Effector CD8-positive, alpha-beta T cell (primary cell): ENCODE data around the gene SH2B2.

Source experiments
- DNase-seq: peaks from one replicate; lab custom pipeline; 2025; lab: John Stamatoyannopoulos, UW
- total RNA-seq, 4 experiments: gene quantifications; one replicate each; lab custom pipeline; 2026; lab: John Stamatoyannopoulos, UW

The SH2B2 gene
- 0.61 to 1.8 (median 1.1) reads per million in 4 experiments for total RNA-seq

DNA sequence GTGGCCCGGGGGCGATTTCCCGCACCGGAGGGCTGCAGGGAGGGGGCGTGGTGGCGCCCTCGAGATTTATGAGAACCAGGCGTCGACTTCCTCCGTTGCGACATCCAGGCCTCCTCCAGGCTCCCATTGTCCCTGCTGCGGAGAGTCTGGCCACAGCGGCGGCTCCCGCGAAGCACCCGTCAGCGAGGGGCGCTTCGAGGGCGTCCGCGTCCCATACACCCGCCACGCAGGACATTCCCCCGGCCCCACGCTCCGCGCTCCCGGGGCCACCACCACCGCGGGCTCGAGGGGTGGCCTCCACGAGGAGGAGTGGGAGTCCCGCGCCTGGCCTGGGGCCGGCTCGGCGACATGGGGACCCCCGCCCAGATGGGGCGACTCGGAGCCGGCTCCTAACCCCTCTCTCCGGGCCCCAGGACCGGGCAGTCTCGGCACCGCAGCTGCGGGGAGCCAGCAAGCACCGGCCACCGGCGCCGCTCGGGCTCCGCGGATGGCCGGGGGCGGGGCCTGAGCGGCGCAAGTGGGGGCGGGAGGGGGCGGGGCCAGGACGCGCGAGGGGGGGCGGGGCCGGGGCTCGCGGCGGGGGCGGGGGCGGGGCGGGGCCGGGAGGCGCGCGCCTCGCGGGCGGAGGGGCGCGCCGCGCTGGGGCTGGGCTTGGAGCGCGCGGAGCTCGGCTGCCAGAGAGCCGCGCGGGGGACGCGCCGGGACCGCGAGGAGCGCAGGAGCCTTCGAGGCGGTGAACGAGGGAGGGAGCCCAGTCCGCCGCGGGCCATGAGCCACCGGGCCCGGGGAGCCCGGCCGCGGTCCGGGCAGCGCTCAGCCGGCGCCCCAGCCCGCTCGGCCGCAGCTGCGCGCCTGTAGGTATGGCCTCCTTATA, at the start of gene SH2B2:
TSS of gene SH2B2 (plus strand) at position 632 of the 874 bp plus-strand sequence. CDS start 13,683 bp downstream, outside the sequence.
- peak; percentile 22 for DNase-seq

DNA sequence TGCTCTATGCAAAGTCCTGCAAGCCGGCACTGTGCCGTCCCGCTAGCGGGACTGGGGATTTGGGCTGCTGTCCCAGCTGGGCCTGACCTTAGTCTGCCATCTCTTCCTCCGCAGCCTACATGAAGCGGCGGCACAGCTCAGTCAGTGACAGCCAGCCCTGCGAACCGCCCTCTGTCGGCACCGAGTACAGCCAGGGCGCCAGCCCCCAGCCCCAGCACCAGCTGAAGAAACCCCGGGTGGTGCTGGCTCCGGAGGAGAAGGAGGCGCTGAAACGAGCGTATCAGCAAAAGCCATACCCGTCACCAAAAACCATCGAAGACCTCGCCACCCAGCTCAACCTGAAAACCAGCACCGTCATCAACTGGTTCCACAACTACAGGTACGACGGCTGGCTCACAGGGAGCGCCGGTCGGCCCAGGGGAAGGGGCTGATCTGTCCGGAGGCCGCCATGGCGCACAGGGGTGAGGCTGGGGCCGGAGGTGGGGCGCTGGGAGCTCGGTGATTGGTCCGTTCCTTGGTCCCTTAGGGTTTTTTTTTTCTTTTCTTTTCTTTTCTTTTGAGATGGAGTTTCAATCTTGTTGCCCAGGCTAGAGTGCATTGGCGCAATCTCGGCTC, 47.4 kb upstream of the SH2B2 start:
- DNase-seq = no peak

DNA sequence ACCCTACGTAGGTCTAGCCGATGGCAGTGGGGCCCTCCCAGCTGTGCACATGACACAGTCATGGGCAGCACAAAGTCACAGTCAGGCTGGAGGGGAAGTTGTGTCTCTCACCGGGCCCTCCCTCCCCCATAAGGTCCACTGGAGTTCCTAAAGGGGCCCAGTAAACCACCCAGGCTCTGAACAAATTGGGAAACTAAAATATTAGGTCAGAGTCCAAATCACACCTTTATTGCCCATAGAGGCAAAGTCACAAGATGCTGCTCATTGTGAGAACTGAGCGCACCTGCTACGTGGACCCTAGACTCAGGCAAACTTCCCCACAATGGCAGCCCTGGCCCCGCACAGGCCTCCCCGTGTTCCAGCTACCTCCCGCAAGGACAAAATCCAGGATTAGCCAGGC, 45.2 kb upstream of the SH2B2 start:
- no peak for DNase-seq

DNA sequence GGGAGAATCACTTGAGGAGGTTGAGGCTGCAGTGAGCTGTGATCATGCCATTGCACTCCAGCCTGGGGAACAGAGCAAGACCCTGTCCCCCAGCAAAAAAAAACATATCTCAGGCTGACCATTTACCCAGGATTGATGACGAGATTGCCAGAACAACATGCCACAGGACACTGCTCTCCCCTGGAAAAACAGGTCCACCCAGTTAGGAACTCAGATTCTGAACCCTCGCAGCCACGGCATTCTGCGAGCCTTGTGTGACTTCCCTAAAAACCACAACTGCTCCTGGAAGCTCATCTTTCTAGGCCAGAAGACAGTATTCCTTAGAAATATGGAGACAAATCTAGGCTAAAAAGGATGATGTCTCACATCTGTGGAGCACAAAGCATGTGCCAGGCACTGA, 42.1 kb upstream of the SH2B2 start:
- DNase-seq = no peak

DNA sequence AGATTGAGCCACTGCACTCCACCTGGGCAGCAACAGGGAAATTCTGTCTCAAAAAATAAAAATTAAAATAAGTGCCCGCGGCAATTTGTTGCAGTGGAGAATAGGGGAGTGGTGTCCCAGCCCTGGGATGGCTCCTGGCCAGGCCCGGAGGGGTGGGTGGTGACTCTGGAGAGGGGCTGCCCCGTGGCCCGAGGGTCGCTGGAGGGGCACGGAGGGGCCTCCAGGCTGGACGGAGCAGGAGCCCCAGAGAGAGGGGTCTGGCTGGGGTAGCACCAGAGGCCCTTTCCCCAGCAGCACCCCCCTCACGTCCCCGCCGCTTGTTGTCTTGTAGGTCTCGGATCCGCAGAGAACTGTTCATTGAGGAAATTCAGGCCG, 38.6 kb upstream of the SH2B2 start:
- DNase-seq = no peak

DNA sequence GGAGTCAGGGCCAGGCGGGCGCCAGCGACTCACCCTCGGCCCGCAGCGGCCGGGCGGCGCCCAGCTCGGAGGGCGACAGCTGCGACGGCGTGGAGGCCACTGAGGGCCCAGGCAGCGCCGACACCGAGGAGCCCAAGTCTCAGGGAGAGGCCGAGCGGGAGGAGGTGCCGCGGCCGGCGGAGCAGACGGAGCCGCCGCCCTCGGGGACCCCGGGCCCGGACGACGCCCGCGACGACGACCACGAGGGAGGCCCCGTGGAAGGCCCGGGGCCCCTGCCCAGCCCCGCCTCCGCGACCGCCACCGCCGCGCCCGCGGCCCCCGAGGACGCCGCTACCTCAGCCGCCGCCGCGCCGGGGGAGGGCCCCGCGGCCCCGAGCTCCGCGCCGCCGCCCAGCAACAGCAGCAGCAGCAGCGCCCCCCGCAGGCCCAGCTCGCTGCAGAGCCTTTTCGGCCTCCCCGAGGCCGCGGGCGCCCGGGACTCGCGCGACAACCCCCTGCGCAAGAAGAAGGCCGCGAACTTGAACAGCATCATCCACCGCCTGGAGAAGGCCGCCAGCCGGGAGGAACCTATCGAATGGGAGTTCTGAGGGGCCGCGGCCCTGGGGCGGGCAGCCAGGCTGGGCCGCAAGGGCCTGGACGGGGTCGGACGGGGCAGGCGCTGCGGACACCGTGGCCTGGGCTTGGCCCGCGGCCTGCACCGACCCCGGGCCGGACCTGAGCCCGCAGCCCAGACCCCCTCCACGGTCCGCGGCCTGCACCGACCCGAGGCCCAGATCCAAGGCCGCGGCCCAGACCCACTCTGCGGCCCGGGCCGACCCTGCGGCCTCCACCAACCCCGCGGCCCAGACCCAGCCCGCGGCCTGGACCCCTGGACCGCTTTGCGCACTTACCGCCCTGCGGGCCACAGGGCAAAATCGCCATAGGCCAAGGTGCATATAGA, 37.9 kb upstream of the SH2B2 start:
- DNase-seq = no peak

DNA sequence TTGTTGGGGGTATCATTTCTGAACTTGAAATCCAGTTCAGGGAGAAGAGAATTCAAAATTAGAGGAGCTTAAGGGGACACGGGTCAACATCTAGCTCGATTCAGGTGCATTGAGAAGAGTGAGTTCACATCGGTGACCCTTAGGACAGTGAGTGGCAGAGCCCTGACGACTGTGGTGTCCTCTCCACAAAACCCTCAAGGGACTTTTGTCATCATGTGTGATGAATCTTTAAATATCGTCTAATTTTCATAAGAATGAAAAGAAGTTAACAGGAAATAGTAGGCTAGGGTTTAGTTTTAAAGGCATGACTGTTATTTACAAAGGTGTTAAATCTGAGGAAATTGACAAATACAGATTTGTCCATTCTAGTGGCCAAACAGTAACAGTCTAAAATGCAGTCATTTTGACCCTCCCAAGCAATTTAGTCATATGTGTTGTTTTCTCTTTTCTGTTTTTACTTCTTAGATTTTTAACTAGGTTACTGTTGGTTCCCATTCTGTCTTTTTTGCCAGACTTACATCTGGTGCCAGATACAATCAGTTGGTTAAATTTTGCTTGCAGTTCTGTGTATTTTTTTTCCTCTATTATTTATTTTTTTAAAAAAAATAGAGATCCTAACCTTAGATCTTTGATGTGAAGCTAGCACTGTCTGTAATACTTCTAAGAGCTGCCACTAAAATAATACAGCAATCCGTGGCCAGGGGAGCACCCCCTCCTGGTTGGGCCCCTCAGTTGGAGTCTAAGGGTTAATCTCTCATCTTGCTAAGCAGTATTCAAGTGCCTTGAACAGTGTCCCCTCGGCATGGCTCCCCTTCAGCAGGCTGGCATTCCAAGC, 34.9 kb upstream of the SH2B2 start:
- DNase-seq = no peak

DNA sequence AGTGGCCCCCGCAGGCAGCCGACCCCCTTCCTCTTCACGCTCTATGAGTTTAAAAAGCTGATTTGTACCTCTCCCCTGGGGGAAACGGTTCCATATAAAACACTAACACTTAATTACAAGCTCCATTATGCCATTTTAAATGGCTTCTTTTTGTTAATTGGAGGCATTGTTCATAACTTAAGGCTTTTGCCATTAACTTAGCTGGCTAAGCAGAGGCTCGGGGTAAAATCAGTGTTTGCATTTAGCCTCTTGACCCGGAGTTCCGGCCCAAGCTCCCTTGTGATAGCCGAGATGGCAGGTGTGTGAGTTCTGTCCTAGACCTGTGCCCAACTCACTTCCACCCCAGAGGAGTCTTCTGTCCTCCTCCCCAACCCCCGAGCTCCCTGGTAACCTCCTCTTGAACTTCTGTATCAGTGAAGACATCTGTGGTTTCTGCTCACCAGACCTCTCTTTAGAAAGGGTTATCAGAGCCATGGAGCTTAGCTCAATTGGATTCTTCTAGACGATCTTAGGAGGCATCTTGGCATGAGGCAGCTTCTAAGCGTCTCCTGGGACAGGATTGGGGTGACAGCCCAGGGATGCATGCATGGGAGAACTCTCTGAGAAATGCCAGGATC, 34.2 kb upstream of the SH2B2 start:
- no peak for DNase-seq

DNA sequence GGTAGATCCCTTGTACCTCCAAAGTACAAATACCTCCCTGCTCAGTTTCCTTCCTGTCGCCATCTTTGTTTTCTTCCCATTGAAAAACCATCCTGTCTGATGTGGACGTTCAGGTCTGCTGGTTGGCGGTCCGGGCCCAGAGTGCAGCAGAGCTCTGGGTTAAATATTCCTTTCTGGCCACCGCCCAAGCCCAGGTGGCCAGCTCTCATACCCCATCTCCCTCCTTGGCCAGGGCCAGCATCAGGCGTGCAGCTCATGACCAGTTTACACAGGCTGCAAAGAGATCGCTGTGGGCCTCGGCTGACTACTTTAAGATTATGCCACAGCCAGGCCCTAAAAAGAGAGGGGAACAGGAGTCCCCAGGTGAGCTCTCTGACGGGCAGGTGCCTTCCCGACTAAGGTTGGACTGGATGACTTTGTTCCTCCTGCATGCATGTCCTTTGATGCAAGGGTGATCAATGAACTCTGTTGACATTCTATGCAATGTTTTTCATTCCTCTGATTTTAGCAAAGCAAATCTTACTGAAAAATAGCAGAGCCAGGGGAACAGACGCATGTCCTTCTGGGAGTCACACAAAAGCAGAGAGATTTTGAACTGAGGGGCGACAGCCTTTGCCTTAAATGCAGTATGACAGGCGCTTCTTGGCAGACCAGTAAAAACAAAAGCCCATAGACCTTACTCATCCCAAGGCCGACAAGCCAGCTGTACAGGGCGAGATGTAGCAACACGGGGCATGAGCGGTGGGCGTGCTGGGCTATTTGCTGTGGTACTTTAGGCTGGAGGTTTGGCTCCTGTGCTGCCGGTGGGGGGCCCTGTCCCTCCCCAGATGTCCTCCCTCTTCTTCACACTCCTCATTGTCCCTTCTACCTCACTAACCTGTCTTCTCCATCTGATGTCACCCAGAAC, 33.3 kb upstream of the SH2B2 start:
- DNase-seq = no peak

DNA sequence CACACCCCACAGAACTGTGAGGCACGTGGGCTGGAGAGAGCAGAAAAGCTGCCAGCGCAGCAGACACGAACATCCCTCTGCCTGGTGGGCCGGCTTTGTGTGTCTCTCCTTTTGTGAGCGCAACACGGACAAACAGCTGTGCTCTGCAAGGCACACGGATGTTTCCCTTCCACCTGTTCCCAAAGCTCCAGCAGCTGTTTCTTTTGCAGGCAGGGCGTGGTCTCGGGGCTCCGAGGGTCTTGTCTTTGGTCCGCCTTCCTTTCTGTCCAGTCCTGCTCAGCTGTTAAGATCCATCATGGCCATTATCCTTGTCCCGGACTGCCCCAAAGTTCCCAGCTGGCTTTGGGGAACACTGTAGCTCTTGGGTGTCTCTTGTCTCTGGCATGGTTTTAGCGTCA, 32.7 kb upstream of the SH2B2 start:
- no peak for DNase-seq

DNA sequence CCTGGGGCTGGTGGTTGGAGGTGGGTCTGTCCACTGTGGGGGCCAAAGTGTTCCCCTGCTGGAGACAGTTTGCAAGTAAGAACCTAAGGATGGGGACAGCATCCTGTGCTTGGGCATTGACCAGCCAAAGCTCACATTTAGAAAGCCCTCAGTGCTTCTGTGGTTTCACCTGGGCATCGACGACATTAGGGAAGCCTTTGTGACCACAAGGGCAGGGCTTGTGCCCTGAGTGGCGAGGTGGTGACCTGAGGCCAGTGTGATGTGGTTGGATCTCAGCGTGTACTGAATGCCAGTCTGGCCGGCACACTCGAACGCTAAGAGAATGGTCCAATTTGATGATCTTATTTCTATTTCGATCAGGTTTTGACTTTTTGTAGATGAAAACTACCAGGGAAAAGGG, 32.1 kb upstream of the SH2B2 start:
- no peak for DNase-seq

DNA sequence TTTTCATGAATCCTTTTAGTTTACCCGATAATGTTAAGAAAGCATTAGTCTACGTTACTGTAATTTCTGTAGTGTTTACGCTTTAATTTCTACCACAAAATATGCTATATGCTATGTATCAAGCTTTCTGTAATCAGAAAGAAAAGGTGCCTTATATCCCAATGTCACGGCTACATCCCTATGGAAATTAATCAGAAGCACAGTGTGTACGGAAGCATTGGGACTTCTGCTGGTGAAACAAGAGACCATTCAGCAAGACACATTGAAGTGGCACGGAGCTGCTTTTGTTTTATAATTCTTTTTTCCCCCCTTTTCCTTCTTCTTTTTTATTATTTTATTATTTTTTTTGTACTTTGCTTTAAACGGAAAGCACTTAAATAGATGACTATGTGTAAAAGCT, 31.2 kb upstream of the SH2B2 start:
- DNase-seq = no peak

DNA sequence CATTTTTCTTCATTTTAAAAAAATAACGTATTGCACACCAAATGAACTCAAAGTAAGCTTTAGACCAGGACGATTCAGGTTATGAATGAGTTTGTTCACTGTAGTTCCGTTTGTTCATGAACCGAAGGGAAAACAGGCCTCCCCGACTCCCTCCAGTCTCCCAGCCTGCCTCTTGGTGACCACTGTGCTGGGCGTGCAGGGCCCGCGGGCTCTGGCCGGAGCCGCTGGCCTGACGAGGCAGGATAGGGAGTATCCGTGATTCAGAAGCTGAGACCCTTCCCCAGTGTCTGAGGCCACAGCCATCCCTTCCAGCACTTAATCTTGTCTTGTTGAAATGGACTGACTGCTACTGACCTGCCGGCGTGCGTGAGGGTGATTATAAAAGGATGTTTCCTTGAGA, 30.8 kb upstream of the SH2B2 start:
- no peak for DNase-seq

DNA sequence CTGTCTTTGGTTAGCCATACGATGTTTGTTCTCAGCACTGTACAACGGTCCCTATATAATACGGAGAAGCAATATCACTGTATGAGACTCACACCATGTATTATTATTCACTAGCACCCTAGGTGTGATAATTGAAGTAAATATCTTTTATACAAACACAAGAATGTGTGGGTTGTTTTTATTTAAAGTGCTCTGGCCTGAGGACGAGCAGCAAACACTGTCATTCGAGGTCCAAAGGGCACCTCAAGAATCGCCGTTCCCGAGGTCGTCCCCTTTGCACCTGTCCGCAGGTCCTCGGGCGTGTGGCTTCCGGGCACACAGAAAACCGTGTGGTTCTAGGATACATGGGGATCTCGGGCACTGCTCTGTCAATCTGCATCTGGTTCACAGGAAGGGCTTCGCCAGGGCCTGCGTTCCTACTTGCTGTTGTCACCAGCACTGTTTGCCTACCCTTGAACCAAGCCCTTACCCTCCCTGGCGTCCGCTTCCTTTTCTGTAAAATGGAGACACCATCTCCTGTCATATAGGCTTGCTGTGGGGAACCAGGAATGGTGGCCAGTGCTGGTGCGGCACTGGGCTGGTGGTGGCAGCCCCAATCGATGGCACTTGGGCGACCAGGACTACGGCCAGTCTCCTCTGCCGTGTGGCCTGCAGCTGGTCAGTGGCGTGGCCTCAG, 28.5 kb upstream of the SH2B2 start:
- DNase-seq = no peak

DNA sequence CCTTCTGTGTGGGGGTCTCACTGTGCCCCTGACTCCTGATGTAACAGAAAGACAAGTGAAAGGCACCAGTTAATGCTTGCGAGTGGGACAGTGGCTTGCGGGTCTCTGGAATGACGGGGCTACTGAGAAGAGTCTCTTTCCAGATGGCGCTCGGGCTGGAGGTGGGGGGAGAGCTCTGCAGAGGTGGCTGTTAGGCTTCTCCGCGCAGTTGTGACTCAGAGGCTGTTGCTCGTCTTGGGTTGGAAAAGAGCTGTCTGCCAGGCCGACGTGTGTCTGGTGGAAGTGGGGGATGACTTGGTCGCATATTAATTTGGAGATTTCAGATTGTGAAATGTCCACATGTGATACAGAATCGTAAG, 27.9 kb upstream of the SH2B2 start:
- no peak for DNase-seq

DNA sequence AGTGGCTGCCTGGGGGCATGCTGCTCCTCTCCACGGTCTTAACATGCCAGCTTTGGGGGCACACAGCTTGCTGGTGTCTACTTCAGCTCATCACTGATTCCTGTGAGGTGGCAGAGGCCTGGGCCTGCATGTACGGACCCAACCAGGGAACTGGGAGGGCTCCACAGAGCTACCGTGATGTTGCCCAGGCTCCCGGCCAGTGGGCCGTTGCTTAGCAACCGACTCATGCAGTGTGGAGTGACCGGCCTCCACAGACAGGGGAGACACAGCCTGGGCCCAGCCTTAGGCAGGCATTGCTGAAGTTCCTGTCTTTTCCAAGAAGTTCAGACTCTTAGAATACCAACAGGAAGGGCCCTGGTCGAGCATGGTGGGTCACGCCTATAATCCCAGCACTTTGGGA, 25.8 kb upstream of the SH2B2 start:
- DNase-seq = no peak

DNA sequence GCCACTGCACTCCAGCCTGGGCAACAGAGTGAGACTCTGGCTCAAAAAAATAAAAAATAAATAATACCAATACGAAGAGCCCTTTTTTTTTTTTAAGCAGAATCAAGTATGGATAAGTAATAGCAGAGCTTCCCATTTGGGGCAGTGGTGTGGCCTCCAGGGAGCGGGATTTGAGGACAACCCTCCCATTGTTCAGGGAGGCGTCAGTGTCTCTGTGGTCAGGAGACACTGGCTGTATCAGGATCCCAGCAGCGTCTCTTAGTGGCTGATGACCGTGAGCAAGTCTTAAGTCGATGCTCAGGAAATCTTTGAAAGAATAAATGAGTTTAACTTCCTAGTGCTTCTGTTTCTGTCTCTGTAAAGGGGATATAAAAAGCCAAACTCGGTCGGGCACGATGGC, 25.2 kb upstream of the SH2B2 start:
- no peak for DNase-seq

DNA sequence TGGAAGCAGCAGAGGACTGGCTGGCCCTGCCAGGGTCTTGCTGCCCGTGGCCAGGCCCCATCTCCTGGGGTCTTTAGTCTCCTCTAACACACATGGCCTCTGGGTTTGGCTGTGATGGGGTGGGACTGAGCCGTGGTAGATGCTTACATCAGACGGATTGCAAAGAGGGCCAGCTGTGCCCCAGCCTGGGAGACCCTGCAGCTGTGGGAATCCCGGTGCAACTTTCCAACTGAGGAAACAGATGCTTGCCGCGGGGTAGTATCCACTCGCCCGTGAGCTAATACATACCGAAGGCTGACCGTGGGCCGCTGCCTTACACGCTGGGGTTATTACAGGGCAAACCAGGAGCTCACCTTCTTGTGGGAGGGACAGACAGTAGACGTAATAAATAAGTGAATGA, 24.1 kb upstream of the SH2B2 start:
- no peak for DNase-seq

DNA sequence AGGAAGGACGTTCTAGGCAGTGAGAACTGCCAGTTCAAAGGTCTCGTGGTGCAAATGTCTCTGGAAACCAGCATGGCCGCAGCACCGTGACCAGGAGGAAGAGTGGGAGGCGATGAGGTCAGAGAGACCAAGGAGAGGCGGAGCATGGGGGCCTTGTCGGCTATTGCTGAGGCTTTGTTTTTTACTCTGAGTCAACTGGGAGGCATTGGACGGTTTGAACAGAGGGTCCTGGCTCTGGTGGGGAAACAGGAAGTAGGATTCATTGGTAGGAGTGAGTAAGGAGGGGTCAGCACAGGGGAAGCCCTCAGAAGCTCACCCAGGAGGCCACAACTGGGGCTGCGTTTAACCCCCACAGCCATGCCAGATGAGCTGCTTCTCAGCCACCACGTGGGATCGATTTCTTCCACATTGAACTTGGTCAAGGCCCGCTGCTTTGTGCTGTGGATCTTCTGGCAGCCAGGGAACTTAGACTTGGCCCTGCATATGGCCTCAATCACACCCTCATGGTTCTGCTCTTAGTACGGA, 22.2 kb upstream of the SH2B2 start:
- DNase-seq = no peak
